Epithelial cell of proximal tubule (primary cell): ENCODE measurements around the gene TRMT61B. TPM values are rescaled to one million over a fixed set of nuclear protein-coding genes. Genes with fewer than 3 reads are reported as not detected.

ENCODE experiments used
- DNase-seq: peaks from one replicate; pipeline ENCODE4 v3.0.0-alpha.2; 2011; ENCODE audit warnings: low read depth
- H3K4me3 ChIP-seq: 2 replicates; pipeline ENCODE4 v1.5.1; 2011; ENCODE audit warnings: low read depth, mild to moderate bottlenecking, low read length
- total RNA-seq: library from RNA; depleted of rRNA; stranded (reverse); fragments of >200 nt; gene quantifications from 2 replicates; pipeline ENCODE4 v1.2.3, GENCODE V29; 2015
- TF ChIP-seq, protein P1 (sequence below): conservative IDR thresholded peaks from 2 replicates; pipeline ENCODE4 v1.5.1; 2012; ENCODE audit warnings: low read depth, mild to moderate bottlenecking, low read length

TRMT61B gene
- total RNA-seq, 1 donor from 2014 or later = 10.5 TPM

DNA sequence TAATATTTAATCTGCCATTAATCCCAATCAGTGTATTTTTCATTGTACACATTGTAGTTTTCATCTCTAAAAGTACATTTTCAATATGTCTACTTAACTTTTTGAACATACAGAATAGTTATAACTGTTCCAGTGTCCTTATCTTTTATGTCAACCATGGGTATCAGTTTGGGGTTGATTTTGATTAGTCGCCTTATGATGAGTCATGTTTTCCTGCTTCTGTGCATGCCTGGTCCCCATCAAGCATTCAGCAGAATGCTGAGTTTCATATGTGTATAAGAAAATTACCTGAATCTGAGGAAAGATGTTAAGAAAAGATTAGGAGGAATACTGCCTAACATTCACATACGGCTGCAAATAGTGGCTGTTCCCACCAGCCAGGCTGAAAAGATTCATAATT, 41.7 kb downstream of the TRMT61B start:
- TF ChIP-seq, protein P1, sequence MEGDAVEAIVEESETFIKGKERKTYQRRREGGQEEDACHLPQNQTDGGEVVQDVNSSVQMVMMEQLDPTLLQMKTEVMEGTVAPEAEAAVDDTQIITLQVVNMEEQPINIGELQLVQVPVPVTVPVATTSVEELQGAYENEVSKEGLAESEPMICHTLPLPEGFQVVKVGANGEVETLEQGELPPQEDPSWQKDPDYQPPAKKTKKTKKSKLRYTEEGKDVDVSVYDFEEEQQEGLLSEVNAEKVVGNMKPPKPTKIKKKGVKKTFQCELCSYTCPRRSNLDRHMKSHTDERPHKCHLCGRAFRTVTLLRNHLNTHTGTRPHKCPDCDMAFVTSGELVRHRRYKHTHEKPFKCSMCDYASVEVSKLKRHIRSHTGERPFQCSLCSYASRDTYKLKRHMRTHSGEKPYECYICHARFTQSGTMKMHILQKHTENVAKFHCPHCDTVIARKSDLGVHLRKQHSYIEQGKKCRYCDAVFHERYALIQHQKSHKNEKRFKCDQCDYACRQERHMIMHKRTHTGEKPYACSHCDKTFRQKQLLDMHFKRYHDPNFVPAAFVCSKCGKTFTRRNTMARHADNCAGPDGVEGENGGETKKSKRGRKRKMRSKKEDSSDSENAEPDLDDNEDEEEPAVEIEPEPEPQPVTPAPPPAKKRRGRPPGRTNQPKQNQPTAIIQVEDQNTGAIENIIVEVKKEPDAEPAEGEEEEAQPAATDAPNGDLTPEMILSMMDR = no peak
- DNase-seq = no peak
- no peak overlapping the region for H3K4me3 ChIP-seq

DNA sequence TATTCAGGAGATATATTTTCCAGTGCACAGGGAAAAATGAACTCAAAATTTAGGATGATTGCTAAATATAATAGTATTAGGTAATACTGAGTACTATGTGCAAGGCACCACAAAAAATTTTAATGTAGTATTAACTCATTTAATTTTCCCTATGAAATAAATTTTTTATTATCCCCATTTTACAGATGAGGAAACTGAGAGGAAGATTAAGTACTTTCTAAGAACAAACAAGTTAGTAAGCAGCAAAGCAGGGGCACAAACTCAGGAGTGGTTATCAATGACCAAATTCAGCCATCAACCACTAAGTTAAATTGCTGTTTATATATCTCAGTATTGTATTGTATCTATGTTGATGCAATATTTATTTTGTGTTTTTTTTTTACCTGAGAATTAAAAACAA, 45.2 kb downstream of the TRMT61B start:
- TF ChIP-seq, protein P1 = no peak
- H3K4me3 ChIP-seq = no peak overlapping the region
- no peak for DNase-seq

DNA sequence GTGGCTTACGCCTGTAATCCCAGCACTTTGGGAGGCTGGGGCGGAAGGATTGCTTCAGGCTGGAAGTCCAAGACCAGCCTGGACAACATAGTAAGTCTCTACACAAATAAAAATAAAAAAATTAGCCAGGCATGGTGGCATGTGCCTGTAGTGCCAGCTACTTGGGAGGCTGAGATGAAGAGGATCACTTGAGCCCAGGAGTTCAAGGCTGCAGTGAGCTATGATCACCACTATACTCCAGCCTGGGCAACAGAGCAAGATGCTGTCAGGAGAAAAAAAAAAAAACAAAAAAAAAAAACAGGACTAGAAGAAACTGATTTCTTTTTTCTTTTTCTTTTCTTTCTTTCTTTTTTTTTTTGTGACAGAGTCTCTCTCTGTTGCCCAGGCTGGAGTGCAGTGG, 45.9 kb downstream of the TRMT61B start:
- no peak for DNase-seq
- H3K4me3 ChIP-seq = no peak overlapping the region
- TF ChIP-seq, protein P1 = no peak

DNA sequence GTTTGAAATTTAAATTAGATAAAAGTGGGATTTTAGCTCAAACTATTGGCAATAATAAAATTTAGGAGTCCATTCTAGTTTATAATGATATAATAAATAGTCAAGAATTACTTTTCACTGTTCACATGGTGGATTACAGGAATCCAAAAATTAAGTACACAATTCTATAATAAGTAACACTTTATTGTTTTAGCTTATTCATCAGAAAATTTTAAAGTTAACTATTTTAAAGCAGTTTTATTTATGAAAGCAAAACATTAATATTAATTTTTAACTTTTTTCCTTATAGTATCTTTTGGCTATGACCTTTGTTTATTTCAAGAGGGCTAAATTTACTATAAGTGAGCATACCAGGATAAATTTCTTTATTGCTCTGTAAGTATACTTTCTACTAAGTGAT, 48.1 kb downstream of the TRMT61B start:
- no peak for DNase-seq
- TF ChIP-seq, protein P1 = no peak
- no peak overlapping the region for H3K4me3 ChIP-seq

DNA sequence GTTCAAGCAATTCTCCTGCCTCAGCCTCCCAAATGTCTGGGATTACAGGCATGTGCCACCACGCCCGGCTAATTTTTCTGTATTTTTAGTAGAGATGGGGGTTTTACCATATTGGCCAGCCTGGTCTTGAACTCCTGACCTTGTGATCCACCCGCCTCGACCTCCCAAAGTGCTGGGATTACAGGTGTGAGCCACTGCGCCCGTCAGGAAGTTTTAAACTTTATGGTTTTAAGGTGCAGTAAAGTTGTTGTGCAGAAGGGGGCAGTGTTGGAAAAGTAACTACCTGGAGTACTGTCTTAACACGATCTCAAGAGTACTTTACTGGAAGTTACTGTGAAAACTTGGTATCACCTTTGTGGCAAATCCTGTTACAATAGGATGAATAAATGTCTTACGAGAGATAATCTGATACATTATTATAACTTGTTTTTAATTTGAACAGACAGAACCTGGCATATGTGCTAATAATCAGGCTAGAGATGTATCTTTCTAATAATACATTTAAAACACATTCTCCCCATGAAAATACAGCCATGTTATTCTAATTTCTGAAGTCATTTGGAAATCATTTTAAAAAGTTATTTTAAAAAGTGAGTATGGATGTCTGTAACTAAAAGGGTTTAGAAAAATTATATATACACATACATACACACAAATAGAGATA, 48.7 kb downstream of the TRMT61B start:
- H3K4me3 ChIP-seq = no peak overlapping the region
- peak; percentile 26 for DNase-seq
- TF ChIP-seq, protein P1 = peak; percentile 64

DNA sequence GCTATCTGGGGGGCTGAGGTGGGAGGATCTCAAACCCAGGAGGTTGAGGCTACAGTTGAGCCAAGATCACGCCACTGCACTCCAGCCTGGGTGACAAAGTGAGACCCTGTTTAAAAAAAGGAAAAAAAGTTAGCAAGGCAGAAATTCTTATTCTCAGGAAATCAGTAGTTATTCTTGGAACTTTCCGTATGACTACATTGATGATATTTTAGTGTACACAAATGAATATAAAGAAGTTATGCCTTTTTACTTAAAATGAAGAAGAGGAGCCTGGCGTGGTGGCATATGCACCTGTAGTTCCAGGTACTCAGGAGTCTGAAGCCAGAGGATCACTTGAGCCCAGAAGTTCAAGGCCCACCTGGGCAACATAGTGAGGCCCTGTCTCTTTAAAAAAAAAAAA, 52.1 kb downstream of the TRMT61B start:
- no peak overlapping the region for H3K4me3 ChIP-seq
- no peak for DNase-seq
- TF ChIP-seq, protein P1 = no peak
